DMS 273 (cell line): ENCODE measurements around the gene SPG7.
"Not testable (repeated sequence)": the region's sequence is repeated elsewhere in the genome, so short reads cannot be mapped to it uniquely, and the experiment has no call there.

Experiments
- DNase-seq: peaks from one replicate; lab custom pipeline; 2025; ENCODE audit not compliant: unreplicated experiment; lab: John Stamatoyannopoulos, UW

SPG7 gene

DNA sequence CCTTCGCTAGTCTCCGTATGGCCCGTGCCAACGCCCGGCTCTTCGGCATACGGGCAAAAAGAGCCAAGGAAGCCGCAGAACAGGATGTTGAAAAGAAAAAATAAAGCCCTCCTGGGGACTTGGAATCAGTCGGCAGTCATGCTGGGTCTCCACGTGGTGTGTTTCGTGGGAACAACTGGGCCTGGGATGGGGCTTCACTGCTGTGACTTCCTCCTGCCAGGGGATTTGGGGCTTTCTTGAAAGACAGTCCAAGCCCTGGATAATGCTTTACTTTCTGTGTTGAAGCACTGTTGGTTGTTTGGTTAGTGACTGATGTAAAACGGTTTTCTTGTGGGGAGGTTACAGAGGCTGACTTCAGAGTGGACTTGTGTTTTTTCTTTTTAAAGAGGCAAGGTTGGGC, 54.7 kb downstream of the SPG7 start:
- peak; percentile 31 for DNase-seq

DNA sequence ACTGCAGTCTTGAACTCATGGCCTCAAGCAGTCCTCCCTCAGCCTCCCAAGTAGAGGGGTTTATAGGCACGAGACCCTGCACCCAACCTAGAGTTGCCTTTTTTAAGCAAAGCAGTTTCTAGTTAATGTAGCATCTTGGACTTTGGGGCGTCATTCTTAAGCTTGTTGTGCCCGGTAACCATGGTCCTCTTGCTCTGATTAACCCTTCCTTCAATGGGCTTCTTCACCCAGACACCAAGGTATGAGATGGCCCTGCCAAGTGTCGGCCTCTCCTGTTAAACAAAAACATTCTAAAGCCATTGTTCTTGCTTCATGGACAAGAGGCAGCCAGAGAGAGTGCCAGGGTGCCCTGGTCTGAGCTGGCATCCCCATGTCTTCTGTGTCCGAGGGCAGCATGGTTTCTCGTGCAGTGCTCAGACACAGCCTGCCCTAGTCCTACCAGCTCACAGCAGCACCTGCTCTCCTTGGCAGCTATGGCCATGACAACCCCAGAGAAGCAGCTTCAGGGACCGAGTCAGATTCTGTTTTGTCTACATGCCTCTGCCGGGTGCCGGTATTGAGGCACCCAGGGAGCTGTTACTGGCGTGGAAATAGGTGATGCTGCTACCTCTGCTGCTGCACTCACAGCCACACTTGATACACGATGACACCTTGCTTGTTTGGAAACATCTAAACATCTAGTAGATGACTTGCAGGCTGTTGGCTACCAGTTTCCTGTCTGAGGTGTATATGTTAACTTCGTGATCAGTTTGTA, 55.6 kb downstream of the SPG7 start:
- DNase-seq, result peak; percentile 72

DNA sequence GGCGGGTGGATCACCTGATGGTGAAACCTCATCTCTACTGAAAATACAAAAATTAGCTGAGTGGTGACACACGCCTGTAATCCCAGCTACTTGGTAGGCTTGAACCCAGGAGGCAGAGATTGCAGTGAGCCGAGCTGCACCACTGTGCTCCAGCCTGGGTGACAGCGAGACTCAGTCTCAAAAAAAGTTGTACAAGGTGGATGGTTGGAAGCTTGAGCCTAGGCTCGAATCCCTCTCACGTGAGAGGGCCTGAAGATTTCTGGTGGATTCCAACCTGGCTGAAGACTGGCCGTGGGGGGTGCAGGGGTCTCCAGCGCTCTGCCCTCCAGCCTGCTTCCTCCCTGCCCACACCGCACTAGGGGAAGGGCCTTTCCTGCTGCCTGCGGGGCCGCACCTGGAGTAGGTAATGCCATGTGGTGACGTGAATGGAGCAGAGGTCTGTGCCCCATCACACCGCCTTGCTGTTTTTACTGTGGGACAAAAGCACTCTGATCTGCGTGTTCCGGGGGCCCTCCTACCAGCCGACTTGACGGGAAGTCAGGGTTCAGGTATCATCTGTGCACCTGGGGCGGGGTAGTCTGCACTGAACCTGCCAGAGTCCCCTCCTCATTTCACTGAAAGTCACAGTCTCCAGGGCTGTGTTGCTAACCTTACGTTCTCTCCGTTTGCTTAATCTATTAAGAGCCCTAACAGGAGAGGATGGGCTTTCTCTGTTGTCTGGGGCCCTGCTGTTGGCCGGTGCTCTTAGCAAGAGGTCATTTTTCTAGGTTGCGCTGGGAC, 56.5 kb downstream of the SPG7 start:
- peak; percentile 90 for DNase-seq

DNA sequence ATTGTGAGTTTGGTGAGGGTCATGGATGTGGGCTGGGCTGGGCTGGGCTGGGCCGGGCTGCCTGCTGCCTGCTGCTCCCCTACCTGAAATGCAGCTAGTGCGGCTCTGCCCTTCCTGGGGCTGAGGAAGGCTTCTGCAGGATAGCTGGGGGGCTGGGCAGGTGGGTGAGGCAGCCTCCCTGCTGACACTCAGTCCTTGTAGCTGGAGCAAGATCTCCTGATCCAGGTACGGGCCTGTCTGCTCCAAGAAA, 57.0 kb downstream of the SPG7 start:
- DNase-seq, result peak; percentile 94

DNA sequence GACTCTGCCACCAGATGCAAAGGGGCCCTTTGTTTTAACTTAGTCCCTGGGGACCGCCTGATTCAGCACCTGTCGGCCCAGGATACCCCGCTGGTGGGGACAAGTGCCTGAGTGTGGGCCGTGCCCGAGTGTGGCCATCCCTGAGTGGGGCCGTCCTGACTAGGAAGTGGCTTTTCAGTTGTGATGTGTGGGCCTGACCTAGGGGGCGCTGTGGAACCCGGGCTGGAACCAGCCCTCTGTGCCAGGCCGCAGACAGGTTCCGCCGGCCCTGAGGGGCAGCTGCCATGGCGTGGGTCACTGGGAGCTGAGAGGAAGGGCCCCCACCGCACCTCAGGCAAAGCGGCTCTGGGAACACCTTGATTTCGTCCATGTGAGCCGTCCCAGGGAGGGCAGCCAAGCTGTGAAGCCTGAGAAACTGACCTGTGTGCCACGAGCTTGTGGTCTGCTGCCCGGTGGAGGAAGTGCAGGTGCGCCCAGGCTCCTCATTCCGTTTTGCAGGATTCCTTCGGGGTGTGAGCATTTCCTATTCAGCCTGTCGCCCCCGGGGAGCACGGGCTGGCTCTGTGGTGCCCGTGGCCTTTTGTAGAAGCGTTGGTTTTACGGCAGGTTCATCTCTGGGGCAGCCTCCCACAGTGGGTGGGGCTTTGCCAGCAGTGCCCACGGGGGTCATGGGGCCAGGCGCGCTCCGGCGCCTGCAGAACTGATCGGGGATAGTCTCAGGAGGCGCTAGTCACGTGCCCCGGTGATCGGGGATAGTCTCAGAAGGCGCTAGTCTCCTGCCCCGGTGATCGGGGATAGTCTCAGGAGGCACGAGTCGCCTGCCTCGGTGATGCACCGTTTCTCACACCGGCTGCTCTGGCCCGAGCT, 57.5 kb downstream of the SPG7 start:
- peak; percentile 94 for DNase-seq

DNA sequence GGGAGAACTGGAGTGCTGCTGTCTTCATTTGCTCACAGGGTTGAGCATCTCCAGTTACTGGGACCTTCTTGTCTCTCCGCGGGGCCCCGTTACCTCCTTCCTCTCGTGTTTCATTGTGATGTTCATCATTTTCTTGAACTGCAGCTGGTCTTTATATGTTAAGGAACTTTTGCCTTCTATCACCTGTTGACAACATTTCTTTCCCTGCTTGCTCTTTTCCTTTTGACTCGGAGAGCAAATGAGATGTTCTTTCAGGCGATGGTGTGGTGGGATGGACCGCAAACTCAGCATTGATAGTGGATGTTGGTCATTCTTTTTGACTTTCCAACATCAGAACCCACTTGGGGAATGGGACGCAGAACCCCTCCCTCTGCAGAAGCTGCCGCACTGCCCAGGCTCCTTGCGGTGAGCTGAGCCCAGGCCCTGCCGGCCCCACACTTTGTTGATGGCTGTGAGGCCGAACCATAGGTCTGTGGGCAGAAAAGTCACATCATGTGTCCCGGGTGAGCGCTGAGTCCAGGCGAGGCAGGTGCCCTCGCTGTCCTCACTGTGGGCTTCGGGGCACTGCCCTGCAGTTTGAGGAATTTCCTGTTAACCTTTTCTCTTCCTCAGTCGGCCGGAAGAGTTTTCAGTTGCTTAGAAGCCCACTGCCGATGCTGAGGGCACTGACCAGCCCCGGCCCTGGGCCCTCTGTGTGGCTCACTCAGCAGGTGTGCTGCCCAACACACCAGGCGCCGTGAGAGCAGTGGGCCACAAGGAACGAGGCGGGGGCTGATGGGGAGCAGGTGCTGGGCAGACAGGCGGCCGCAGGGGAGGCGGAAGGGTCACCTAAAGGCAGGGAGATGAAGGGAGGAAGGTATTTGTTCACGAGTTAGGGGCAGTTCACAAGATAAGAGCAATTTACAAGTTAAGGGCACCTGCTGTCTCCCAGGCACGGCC, 59.7 kb downstream of the SPG7 start:
- DNase-seq, result no peak

DNA sequence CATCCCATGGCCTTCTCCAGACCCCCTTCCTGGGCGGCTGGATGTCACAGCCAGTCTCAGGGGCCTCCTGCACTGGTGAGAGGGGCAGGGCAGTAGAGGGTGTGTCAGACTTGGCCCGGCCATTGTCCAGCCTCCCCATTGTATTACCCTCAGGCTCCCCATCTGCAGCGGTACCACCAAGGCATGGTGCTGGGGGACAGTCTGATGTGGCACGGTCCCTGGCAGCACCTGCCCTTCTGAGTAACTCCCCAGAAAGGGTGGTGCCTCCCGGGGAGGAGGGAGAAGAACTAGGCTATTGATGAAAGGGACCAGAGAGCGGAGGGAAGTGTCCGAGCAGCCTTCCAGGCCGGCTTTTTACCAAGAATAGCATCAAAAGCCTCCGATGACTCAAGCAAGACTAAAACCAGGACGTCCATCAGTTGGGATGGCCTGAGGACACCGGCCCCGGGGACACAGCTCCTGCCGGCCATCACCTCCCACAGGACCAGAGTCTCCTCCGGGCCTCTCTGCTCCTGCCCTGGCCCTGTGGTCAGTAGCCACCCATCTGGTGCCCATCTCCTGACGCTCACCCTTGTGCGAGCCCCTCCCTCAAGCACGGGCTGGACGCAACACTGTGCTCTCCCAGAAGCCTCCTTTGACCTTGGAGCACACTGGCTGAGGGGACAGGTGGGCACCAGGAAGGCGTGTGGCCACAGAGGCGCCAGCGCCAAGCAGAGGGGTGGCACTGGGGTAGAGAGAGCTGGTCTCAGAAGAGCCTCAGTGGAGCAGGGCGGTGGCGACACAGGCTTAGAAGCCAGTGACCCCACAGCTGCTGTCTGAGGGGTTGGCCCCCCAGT, 61.5 kb downstream of the SPG7 start:
- no peak for DNase-seq

DNA sequence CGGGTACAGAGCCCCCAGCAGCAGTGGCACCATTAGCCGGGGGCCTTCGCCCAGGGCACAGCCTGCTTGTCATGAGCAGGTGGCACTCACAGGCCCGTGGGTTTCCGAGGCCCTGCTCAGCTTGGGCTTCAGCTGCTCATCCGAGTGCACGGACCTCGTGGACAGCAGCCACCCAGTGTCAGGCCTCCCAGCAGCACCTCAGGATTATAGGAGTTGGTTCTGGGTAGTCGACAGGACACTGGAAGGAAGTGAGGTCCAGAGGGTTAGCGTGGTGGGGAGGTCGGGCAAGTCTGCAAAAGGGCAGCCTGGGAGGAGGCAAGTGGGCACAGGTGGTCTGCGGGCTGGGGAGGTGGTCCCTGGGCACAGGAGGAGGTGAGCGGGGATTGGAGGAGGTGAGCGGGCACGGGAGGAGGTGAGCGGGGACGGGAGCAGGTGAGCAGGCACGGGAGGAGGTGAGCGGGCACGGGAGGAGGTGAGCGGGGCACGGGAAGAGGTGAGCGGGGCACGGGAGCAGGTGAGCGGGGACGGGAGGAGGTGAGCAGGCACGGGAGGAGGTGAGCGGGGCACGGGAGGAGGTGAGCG, 62.2 kb downstream of the SPG7 start:
- DNase-seq, result no peak

DNA sequence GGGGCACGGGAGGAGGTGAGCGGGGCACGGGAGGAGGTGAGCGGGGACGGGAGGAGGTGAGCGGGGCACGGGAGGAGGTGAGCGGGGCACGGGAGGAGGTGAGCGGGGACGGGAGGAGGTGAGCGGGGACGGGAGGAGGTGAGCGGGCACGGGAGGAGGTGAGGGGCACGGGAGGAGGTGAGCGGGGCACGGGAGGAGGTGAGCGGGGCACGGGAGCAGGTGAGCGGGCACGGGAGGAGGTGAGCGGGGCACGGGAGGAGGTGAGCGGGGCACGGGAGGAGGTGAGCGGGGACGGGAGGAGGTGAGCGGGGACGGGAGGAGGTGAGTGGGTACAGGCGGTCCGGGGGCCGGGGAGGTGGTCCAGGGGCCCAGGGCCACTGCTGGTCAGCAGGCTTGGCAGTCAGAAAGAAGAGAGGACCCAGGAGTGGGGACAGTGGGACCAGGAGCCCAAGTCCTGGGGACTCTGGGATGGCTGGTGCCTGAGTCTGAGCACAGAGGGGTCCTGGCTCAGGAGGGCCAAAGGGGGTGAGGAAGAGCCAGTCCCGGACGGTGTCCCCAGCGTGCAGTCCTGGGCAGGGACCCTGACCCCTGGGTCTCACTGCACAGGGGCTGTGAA, 62.9 kb downstream of the SPG7 start:
- DNase-seq, result not testable (repeated sequence)

DNA sequence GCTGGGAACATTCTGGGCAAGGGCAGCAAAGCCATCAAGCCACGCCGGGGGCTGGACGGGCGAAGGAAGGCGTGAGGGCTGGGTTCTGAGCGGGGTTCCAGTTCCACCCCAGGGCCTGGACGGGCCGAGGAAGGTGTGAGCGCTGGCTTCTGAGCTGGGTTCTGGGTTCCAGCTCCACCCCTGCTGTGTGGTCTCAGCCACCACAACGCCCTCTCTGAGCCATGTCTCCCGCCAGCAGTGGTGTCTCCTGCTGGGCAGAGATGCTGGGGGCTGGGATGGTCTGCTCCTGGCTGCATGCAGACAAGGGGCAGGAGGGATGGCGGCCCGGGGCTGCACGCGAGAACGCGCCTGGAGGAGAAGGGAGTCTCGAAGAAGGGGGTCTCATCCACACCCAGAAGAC, 63.4 kb downstream of the SPG7 start:
- DNase-seq, result no peak

DNA sequence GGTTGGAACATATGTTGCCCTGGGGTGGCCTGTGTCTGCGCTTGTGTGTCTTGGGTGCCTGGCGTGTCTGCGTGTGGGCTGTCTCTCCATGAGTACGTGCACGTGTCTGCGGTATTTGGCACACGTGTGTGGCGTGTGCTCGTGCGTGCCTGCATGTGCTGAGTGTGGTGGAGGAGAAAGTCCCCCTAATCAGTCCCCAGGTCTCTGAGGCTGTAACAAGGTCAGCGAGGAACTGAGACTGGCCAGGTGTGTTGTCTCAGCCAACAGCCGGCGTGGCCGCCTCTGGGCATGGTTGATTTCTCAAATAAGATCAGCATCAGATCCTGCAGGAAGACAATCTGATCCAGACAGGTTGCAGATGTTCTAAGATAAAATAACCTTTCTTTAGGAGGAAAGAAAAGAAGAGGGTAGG, 63.9 kb downstream of the SPG7 start:
- DNase-seq, result no peak

DNA sequence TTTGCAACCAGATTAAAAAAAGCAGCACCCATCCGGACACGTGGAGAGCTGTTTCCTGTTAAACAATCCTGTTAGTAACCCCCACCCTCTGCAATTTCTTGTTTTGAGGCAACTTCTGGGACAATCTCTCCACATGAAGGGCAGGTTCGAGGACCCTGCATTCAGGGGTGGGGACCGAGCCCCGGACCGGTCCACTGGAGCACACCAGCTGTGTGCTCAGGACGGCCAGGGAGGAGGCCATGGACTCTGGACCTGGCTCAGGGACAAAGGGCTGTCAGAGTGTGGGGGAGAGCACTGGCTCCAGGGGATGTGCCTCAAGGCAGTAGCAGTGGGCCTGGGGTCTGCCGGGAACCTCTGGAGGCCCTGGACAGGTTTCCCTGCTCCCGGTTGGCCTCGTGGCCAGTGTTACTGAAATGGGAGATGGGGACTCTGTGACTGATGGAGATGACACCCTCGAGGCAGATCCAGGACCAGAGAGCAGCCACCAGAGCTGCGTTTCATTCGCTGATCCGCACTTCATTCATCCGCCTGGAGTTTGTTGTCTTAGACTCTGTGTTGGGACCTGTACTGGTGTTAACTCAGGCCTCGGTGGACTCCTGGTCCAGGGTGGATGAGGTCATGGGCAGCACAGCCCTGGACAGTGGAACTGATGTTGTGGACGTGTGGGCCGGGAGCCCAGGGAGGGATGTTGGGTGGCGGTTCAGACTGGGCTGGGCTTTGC, 64.4 kb downstream of the SPG7 start:
- DNase-seq, result no peak

DNA sequence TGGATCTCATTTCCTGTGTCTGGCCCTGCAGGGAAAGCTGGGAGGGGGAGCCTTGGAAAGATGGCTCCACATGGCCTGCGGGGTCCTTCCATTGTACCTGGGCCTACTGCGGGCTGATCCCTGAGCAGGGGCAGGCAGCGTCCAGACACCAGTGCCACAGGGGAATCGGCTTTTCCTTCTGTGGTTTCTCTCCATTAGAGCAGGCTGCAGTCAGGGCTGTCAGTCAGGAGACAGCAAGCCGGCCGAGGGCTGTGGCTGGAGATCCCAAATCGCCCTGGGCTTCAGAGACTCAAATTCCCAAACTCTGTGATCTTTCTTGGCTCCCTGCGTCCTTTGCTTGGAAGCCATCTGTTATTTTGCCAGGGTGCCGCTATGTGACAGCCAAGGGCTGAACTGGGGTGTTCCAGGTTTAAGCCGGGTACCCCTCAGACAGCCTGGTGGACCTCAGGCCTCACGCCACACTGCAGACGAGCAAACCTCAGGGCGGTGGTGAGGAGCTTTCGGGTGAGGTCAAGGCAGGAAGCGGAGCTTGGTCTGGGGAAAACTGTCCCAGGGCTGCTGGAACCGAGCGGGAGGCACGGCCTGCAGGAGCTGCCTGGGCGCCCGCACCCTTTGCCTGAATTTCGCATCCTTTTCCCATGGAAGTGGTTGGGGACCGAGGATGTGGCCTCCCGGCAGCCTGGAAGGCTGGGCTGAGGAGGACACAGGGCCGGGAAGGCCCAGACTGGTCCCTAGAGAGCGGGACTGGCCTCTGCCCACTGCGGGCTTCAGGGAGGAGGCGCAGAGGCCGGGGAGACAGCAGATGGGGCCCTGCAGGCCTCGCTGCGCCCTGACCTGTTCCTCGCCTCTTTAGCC, 65.8 kb downstream of the SPG7 start:
- DNase-seq, result peak; percentile 64

DNA sequence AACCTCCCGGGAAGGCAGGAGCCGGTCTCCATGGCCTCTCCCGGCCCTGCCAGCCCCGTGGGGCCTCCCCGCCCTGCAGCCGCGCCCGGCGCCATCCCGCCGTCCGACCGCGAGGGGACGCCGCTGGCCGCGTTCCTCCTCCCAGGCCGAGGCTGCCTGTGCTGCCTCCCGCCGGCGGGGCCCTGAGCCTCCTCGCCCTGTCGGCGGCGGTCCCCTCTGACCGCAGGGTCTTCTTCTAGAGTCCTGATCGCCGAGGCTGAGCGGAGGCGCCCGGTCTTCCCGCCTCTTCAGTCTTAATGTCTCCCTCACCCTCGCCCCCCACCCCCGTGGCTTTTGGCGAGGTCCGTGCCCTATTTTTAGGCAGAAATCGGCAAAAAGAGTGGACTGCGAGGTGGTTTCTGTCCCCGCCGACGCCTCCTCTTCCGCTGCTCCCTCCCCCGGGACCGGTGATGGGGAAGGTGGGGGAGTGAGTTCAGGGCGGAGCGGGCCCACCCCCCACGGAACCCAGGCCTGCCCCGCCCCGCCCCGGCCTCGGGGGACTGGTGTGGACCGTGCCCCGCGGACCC, 66.6 kb downstream of the SPG7 start:
- DNase-seq, result peak; percentile 93

DNA sequence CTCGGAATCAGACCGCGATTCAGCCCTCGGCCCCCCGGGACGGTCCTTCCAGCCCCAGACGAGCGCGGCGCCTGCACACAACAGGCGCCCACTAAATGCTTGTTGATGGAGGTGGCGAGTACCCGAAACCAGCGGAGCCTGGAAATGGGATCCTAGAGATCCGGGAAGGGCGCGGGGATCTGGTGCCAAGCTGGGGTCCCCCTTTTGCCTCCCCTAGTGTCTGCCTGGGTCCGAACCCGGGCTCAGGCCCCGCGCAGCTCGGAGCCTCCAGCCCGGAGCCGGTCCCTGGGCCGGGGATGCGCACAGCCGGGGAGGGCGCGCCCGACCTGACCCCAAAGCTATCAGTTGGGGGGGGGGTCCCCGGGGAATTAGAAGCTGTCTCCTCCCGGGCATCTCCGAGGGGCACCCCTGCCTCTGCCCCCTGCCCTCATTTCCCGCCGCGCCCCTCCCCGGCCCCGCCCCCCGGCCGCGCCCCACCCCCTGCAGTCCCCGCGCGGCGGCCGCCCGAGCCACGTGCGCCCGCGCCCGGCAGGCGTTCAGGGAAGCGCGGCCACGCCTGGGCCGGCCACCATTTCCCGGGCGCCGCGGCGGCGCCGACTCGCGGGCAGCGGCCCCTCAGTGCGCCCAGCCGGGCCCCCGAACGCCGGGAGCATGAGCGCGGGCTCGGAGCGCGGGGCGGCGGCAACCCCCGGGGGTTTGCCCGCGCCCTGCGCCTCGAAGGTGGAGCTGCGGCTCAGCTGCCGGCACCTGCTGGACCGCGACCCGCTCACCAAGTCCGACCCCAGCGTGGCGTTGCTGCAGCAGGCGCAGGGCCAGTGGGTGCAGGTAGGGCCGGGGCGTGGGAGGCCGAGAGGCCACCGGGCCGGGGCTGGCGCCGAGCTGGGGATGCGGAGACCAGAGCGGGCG, 67.3 kb downstream of the SPG7 start, which contains the start of gene CPNE7:
Gene CPNE7 (plus strand): TSS at position 512 of the 906 bp plus-strand sequence. CDS start 140 bp downstream, at position 652.
- DNase-seq, result peak; percentile 64
